ENCODE measurements around the gene PHF2.

DNA sequence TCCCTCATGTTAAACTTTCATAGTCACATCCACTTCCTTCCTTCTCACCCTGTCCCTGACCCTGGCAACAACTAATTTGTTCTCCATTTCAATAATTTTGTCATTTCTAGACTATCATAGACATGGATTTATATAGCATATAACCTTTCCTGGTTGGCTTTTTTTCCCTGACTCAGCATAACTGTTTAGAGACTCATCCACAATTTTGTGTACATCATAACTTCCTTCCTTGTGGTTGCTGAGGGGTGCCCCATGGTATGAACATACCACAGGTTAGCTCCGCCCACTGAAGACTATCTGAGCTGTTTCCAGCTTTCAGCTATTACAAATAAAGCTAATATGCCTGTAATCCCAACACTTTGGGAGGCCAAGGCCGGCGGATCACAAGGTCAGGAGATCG is 137.3 kb downstream of the PHF2 start:
- no peak for TF ChIP-seq NCOA2 (IDR thresholded peaks at IDR 0.05; ENCODE audit: partially characterized antibody in 2 of 2)
- TF ChIP-seq, protein P1, sequence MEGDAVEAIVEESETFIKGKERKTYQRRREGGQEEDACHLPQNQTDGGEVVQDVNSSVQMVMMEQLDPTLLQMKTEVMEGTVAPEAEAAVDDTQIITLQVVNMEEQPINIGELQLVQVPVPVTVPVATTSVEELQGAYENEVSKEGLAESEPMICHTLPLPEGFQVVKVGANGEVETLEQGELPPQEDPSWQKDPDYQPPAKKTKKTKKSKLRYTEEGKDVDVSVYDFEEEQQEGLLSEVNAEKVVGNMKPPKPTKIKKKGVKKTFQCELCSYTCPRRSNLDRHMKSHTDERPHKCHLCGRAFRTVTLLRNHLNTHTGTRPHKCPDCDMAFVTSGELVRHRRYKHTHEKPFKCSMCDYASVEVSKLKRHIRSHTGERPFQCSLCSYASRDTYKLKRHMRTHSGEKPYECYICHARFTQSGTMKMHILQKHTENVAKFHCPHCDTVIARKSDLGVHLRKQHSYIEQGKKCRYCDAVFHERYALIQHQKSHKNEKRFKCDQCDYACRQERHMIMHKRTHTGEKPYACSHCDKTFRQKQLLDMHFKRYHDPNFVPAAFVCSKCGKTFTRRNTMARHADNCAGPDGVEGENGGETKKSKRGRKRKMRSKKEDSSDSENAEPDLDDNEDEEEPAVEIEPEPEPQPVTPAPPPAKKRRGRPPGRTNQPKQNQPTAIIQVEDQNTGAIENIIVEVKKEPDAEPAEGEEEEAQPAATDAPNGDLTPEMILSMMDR (IDR thresholded peaks at IDR 0.05 in 2 of 3, conservative IDR thresholded peaks at IDR 0.05 in 1 of 3; ENCODE audit: insufficient read depth in 2 of 3, low read depth in 1 of 3, low read length in 3 of 3) = no peak
- TF ChIP-seq, protein P2, sequence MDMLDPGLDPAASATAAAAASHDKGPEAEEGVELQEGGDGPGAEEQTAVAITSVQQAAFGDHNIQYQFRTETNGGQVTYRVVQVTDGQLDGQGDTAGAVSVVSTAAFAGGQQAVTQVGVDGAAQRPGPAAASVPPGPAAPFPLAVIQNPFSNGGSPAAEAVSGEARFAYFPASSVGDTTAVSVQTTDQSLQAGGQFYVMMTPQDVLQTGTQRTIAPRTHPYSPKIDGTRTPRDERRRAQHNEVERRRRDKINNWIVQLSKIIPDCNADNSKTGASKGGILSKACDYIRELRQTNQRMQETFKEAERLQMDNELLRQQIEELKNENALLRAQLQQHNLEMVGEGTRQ (CRISPR knock-in tag; IDR thresholded peaks at IDR 0.05) = no peak
